GM18508 (cell line): ENCODE data around the gene ZNF607.

ENCODE experiments used
- ATAC-seq: cut with Tn5 transposase; IDR thresholded peaks from one replicate; pipeline ENCODE4 v1.9.1; 2021; ENCODE audit warnings: moderate number of reproducible peaks; ENCODE audit not compliant: insufficient read depth, unreplicated experiment

ZNF607 gene

DNA sequence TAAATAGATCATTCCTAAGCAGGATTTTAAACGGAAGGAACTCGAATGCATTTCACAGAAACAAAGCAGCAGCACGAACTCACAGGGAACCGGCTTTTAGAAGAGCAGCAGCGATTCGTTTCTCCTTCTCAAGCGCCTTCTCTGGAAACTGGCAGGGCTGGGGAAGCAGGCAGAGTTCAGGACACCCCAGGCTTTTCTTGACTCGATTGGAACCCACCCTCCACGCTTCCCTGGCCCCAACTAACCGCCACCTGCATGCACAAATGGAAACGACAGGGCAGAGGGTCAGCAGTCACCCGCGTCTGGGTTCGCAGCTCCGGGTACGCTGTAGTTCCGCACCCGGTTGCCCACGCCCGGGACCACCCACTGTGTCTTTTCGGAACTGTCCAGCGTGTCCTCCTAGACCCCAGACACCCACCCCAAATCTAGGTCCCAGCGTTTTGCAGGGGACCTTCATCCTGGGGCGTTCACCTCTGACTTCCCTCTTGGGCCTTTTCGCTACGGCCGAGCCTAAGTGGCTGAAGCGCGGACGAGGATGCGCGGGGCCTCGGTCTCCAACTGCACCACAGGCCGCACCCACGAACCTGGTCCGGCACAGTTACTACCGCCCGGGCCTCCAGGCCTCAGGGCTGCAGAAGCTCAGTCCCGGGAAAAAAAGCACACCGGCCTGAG, 64.8 kb downstream of the ZNF607 start:
- ATAC-seq: no peak

DNA sequence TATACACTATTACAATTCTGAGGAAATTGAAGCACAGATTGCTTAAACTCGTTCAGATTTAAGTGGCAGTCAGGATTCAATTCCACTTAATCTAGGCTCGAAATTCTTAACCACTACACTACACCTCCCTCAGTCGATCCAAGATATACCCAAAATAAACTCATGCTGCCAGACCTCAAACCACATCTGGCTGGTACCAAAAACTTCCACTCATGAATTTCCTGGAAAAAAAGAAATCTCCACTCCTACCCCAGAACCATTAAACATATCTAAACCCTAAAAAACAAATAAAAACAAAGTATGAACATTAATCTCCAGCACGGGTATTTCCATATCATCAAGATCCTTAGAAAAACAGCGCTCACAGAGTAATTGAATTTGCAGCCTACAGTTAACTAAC, 65.4 kb downstream of the ZNF607 start:
- ATAC-seq: no peak
